IPS-18a (cell line): ENCODE measurements around the gene COQ4.
A peak's percentile ranks its signal among the peaks of the same experiment; 100 is the strongest.
"Not testable (repeated sequence)": the region's sequence is repeated elsewhere in the genome, so short reads cannot be mapped to it uniquely, and the experiment has no call there.

Source experiments
- H3K27ac ChIP-seq: one replicate; pipeline ENCODE4 v1.5.1; 2013; ENCODE audit warnings: low read length
- H3K27me3 ChIP-seq: one replicate; pipeline ENCODE4 v1.6.1; 2013; ENCODE audit warnings: mild to moderate bottlenecking, low read length; ENCODE audit not compliant: control insufficient read depth, insufficient read depth
- H3K36me3 ChIP-seq: one replicate; pipeline ENCODE4 v1.6.1; 2013; ENCODE audit warnings: low read depth, low read length; ENCODE audit not compliant: control insufficient read depth
- H3K4me1 ChIP-seq: one replicate; pipeline ENCODE4 v1.6.1; 2013; ENCODE audit warnings: low read depth, low read length; ENCODE audit not compliant: control insufficient read depth
- H3K4me3 ChIP-seq: one replicate; pipeline ENCODE4 v1.5.1; 2013; ENCODE audit warnings: low read length
- H3K9ac ChIP-seq: one replicate; pipeline ENCODE4 v1.6.1; 2013; ENCODE audit warnings: mild to moderate bottlenecking, low read length, moderate library complexity
- H3K9me3 ChIP-seq: one replicate; pipeline ENCODE4 v1.6.1; 2013; ENCODE audit warnings: low read depth, low read length; ENCODE audit not compliant: control insufficient read depth

Gene COQ4

GRCh38 chr9:128322404-128323211, at the start of gene COQ4, which contains the start of gene TRUB2:
Gene COQ4 (plus strand): TSS chr9:128322839. CDS start chr9:128322859, 20 bp downstream.
Gene TRUB2 (minus strand): TSS chr9:128322447. CDS start chr9:128322408, 39 bp downstream.
- no peaks in the 10 kb centered on the region for H3K9me3 ChIP-seq
- peak within 1 kb of the TSS; percentile 91 for H3K9ac ChIP-seq
- H3K4me1 ChIP-seq = peaks cover 5% of the 10 kb centered on the region
- no peaks in the 10 kb centered on the region for H3K27me3 ChIP-seq
- H3K4me3 ChIP-seq = peak within 1 kb of the TSS; percentile 98
- peak within 1 kb of the TSS; percentile 91 for H3K27ac ChIP-seq
- peaks cover 14% of the 10 kb centered on the region for H3K36me3 ChIP-seq

- Histone ChIP-seq H3K36me3 (peaks cover 11% of the 10 kb centered on the region), H3K4me1 (peaks cover 4% of the 10 kb centered on the region), H3K9ac (no peak overlapping the region), H3K4me3 (no peak overlapping the region), H3K27me3 (no peaks in the 10 kb centered on the region), H3K9me3 (no peaks in the 10 kb centered on the region), H3K27ac (no peak overlapping the region)
Measured at GRCh38 chr9:128274245-128274644, 48.4 kb upstream of the COQ4 start.

GRCh38 chr9:128275198-128276007, 47.2 kb upstream of the COQ4 start, which contains the start of gene GOLGA2:
Gene GOLGA2 (minus strand): TSS chr9:128276007. CDS start chr9:128275976, 31 bp downstream.
- Histone ChIP-seq H3K36me3 (peaks cover 11% of the 10 kb centered on the region), H3K9ac (peak within 1 kb of the TSS; percentile 81), H3K27ac (peak within 1 kb of the TSS; percentile 60), H3K4me1 (peaks cover 4% of the 10 kb centered on the region), H3K27me3 (no peaks in the 10 kb centered on the region), H3K9me3 (no peaks in the 10 kb centered on the region), H3K4me3 (peak within 1 kb of the TSS; percentile 91)

- peak within 1 kb of the TSS; percentile 81 for H3K9ac ChIP-seq
- H3K9me3 ChIP-seq = no peaks in the 10 kb centered on the region
- no peaks in the 10 kb centered on the region for H3K27me3 ChIP-seq
- peaks cover 4% of the 10 kb centered on the region for H3K4me1 ChIP-seq
- peak within 1 kb of the TSS; percentile 91 for H3K4me3 ChIP-seq
- peak within 1 kb of the TSS; percentile 60 for H3K27ac ChIP-seq
- peaks cover 11% of the 10 kb centered on the region for H3K36me3 ChIP-seq
Measured at GRCh38 chr9:128276008-128276573, 46.5 kb upstream of the COQ4 start, which contains the start of gene SWI5. Gene SWI5 (plus strand): TSS chr9:128276276.

GRCh38 chr9:128276574-128277270, 45.9 kb upstream of the COQ4 start:
- peak overlapping the region; percentile 79 for H3K9ac ChIP-seq

GRCh38 chr9:128279088-128280073, 43.3 kb upstream of the COQ4 start:
- not testable (repeated sequence) for H3K4me1 ChIP-seq, H3K36me3 ChIP-seq, H3K27ac ChIP-seq, H3K9me3 ChIP-seq, H3K27me3 ChIP-seq, H3K4me3 ChIP-seq, H3K9ac ChIP-seq

More at GRCh38 chr9:128276574-128277270, 45.9 kb upstream of the COQ4 start:
- Histone ChIP-seq H3K27me3 (no peaks in the 10 kb centered on the region), H3K9me3 (no peaks in the 10 kb centered on the region), H3K4me1 (peaks cover 4% of the 10 kb centered on the region), H3K4me3 (peak overlapping the region; percentile 89), H3K27ac (peak overlapping the region; percentile 60), H3K36me3 (peaks cover 11% of the 10 kb centered on the region)

GRCh38 chr9:128280084-128280622, 42.5 kb upstream of the COQ4 start:
- H3K27me3 ChIP-seq = no peaks in the 10 kb centered on the region
- H3K9ac ChIP-seq = no peak overlapping the region
- no peaks in the 10 kb centered on the region for H3K9me3 ChIP-seq
- H3K27ac ChIP-seq = no peak overlapping the region
- H3K36me3 ChIP-seq = no peaks in the 10 kb centered on the region
- H3K4me1 ChIP-seq = no peaks in the 10 kb centered on the region
- H3K4me3 ChIP-seq = no peak overlapping the region

- no peak overlapping the region for H3K27ac ChIP-seq
- H3K4me3 ChIP-seq = no peak overlapping the region
- no peaks in the 10 kb centered on the region for H3K4me1 ChIP-seq
- H3K9ac ChIP-seq = no peak overlapping the region
- peaks cover 5% of the 10 kb centered on the region for H3K36me3 ChIP-seq
- H3K9me3 ChIP-seq = no peaks in the 10 kb centered on the region
- H3K27me3 ChIP-seq = no peaks in the 10 kb centered on the region
Measured at GRCh38 chr9:128282500-128282899, 40.1 kb upstream of the COQ4 start.

GRCh38 chr9:128285033-128285784, 37.4 kb upstream of the COQ4 start:
- H3K27me3 ChIP-seq = no peaks in the 10 kb centered on the region
- H3K27ac ChIP-seq = no peak overlapping the region
- H3K9ac ChIP-seq = no peak overlapping the region
- H3K4me1 ChIP-seq = no peaks in the 10 kb centered on the region
- no peak overlapping the region for H3K4me3 ChIP-seq
- no peaks in the 10 kb centered on the region for H3K9me3 ChIP-seq
- peaks cover 5% of the 10 kb centered on the region for H3K36me3 ChIP-seq
